GM21576 (cell line): Measurements from ENCODE around the gene ALDH1L1.

Experiments used
- ATAC-seq: cut with Tn5 transposase; IDR thresholded peaks from one replicate; pipeline ENCODE4 v1.9.1; 2021; ENCODE audit warnings: mild to moderate bottlenecking, moderate library complexity; ENCODE audit not compliant: unreplicated experiment

The ALDH1L1 gene

GRCh38 chr3:126180477-126181397 lies at the start of gene ALDH1L1:
Gene ALDH1L1 (minus strand): TSS chr3:126180586. CDS start chr3:126160979, 19,607 bp downstream.
- ATAC-seq, result no peak

DNA sequence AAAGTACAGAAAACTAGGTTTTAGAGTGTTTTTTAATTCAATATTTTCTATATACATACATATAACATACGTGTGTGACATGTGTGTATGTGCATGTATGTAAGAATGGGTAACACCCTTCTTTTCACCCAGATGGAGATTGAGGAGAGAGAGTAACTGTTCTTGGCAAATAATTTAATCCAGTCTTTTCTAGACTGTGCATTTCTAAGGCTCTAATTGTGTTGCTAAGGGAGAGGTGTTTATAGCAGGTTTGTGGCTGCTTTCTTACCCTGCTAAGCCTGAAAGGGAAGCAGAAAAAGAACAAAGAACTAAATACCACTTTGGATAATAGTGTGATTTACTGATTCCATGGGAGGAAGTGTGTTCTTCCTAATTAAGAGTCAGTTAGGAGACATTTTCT lies 46.0 kb upstream of the ALDH1L1 start:
- ATAC-seq, result no peak

- ATAC-seq, result no peak
Measured at GRCh38 chr3:126216416-126216815, 36.0 kb upstream of the ALDH1L1 start.

DNA sequence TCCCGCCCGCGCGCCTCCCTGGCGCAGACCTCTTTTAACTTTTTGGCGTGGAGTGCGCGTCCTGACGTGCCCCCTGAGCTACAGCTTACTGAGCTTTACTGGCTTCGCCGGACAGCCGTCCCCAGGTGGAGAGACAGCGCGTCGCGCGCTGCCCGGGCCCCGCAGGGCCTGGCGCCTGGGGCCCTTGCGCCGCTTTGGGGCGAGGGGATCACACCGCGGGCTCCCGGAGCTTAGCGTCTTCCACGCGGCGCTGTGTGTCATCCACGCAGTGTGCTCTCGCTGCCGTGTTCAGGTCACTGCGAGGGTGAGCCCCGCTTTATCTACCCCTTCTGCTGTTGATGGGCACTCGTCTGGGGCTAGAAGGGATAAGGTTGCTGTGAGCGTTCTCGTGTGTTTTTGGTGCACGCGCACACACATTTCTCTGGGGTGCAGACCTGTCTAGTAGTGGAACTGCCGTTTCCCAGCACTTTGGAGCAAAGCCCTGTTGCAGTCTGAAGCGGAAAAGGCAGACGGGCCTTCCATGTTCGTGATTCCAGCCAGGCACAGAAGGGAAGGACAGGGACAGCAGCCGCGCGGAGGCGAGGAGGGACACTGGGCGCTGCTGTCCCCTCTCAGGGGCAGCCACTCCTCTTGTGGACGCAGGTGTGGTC lies 33.1 kb upstream of the ALDH1L1 start:
- no peak for ATAC-seq

DNA sequence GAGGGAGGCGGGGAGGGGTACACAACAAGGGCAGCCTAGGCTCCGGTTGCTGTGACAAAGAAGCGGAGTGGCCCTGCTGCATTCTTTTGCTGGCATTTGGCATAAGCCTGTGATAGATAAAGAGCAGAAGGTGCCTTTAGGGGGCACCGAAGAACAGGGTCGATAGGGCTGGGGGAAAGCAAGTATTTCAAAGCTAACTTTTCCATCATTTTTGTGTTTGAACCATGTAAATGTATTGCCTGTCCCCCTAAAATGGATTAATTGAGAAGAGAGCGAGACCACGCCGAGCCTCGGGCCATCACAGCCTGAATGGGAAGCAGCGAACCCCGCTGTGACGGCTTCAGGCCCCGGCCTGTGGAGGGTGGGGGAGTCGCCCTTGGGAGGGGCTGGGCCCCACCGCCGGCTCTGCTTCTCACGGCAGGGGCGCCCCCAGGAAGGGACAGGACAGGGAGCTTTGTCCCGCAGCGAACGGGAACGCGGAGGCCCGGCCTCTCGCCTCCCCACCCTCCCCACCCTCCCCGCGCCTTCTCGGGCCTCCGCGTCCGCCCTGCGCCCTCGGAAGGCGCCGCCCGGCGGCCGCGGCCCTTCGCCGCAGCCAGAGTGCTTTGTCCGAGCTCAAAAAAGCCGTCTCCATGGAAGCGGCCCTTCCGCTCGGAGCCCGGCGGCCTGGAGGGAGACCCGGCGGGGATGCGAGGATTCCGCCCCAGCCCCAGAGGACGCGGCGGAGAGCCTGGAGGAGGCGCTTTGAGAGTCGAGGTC lies 32.4 kb upstream of the ALDH1L1 start:
- no peak for ATAC-seq

DNA sequence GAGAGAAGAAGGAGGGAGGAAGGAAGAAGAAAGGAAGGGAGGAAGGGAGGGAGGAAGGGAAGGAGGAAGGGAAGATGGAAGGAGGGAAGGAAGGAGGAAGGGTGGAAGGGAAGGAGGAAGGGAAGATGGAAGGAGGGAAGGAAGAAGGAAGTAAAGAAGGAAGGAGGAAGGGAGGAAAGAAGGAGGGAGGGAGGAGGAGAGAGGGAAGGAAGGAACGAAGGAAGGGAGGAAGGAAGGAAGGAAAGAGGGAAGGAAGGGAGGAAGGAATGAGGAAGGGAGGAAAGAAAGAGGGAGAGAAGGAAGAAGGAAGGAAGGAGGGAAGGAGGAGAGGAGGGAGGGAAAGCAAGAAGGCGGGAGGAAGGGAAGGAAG lies 31.8 kb upstream of the ALDH1L1 start:
- ATAC-seq, result no peak

DNA sequence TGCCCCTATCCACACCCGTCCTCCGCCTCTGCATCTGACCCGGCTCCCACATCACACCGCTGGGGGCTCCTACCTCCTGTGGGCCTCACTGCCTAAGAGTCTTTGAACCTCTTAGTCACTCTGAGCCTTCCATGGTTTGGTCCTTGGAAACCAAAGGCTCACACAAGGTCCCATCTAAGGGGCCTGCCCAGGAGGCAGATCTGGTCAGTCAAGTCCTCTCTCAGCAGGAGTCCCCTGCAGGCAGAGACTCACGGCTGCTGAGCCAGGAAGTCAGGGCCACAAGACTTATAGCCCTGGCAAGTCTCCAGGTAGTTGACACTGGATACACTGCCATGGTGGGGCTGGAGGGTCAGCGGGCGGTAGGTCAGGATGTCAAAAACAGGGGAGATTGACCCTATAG lies 31.2 kb upstream of the ALDH1L1 start:
- ATAC-seq, result no peak

- no peak for ATAC-seq
Measured at GRCh38 chr3:126210606-126211005, 30.2 kb upstream of the ALDH1L1 start.

DNA sequence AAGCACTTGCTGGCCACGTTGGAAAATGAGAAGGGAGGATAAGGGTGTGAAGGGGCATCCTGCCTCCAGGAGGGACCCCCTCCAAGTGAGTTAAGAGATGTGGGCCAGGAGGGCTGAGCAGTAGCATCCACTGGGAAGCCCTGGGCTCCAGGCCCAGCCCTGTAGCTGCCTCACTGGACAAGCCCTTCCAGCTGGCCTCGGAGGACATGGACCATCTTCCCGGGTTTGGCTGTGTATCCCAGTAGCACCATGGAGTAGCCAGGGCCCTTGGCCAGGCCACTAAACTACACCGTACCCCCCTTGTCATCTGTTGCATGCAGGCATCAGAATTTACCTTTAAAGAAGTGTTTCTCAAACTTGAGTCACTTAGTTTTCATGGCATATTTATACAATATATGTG lies 29.4 kb upstream of the ALDH1L1 start:
- ATAC-seq, result no peak

- ATAC-seq, result no peak
Measured at GRCh38 chr3:126208606-126209256, 28.3 kb upstream of the ALDH1L1 start.

DNA sequence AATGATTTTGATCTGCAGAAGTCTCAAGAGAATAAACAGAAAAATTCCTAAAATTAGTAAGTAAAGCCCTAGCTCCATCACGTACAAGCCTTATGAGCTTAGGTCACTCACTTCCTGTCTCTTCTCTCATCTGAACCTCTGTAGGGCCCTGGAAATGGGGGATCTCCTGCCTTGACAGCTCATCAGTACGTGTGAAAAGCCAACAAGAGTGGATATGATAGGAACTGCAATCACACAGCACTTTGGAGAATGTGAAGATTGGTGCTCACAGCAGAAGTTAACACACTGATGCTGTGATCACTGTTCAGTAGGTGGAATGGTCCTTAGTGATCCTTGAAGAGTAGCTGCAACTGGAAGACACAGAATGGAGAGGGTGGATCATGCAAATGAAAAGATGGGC lies 27.8 kb upstream of the ALDH1L1 start:
- no peak for ATAC-seq

DNA sequence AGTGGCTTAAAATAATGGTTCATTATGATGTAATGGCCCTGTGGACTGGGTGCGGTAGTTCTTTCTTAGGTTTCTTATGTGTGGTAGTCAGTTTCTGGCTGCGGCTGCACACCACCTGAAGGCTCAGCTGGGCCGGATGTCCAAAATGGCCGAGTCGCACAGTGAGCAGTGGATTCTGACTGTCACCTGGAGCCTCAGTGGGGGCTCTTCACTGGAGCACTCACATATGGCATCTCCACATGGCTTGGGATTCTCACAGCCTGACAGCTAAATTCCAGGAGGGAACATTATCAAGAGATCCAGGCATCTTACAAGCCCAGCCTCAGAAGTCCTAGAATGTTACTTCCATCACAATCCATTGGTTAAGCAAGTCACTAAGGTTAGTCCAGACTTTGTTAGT lies 26.8 kb upstream of the ALDH1L1 start:
- ATAC-seq, result no peak

DNA sequence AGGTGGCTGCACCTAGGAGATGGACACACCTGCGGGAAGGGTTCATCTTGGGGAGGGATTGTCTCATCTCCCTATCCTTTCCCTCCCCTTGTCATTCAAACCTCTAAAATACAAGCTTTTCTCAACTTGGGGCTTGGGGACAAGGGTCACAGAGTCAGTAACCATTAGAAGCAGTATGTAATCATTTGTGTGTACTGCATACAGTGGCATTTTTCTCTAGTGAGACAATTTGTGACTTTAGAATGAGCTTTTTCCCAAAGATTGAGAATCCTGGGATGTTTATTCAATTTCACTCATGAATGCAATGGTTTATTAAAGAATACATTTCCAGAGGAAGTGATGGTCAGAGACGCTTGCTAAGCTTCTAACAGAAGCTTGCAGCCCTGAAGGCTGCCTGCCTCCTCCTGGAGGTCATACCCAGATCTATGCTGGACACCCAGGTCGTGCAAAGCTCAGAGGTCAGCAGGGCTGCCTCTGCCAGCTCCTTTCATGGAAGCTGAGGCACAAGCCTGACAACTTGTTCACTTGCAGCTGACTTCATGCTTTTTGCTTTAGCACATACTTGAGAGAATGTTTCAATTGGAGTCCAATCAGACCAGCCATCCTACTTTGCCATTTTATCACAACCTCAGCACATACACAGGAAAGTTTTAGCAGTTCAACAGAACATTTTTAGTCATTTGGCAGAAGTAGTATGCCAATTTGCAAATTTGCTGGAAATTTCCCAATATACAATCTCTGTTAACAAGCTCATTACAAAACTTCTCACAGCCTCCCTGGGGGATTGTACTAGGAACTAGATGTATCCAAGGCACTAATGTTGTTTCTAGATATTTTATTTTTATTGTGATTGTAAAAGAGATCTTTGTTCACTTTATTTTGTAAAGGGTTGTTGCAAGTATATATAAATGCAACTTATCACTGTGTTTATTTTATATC lies 25.6 kb upstream of the ALDH1L1 start:
- ATAC-seq, result no peak

- no peak for ATAC-seq
Measured at GRCh38 chr3:126202680-126203079, 22.3 kb upstream of the ALDH1L1 start.

GRCh38 chr3:126202276-126202675 lies 21.9 kb upstream of the ALDH1L1 start:
- no peak for ATAC-seq

DNA sequence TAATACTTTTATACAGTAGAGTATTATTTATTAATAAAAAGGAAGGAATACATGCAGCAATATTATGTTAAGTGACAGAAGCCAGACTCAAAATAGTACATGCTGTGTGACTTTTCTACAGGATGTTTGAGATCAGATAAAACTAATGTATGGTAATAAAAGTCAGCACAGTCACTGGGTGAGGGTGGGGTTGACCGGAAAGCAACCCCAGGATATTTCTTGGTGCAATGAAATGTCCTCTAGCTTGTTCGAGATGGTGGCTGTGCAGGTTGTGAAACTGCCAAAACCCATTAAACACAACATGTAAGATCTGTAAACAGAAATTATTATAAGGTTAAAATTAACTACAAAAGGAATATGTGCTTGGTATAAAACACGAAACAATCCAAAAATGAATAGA lies 20.8 kb upstream of the ALDH1L1 start:
- no peak for ATAC-seq

DNA sequence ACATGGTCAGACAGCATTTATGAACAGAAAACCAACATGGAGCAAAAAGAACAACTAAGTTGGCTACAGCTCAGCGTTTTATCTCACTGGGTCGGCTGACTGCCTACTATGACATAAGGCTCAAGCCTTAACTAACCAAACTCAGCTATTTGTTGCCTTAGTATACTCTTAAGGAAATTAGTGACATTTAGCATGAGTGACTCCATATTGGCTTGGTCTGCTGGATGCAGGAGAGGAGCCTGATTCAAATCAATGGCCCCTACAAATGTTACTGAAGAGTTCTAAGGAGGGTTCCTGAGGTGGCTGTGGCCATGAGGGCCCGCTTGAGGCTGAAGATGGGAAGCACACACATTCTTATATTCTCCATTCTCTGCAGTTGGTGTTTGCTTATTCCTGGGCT lies 20.1 kb upstream of the ALDH1L1 start:
- no peak for ATAC-seq

DNA sequence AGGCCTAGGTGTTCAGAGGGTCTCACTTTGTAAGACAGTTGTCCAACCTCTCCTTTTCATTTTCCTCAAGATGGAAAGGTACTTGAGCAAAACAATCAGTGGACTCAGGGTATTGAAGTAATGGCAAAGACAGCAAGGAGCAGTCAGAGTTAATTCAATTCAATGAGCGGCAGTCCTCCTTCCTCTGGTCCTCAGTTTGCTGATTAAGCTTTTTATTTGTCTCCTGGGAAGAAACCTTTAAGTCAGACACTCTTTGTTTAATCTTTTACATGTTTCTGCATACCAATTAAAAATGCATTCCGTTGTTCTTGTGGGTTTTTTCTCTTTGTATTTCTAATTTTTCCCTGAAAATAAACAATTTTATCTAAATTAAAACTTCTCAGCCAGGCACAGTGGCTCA lies 18.9 kb upstream of the ALDH1L1 start:
- ATAC-seq, result no peak

- ATAC-seq, result no peak
Measured at GRCh38 chr3:126197854-126198584, 17.6 kb upstream of the ALDH1L1 start.
